Gastrocnemius medialis (tissue), 4 donors: Measurements from ENCODE around the gene CELSR2. TPM values are rescaled to one million over a fixed set of nuclear protein-coding genes. Genes with fewer than 3 reads are reported as not detected.

Source experiments
- ATAC-seq, 2 donors: fragments of 150-250 bp; one replicate each; pipeline ENCODE4 v1.9.1; 2016
- DNase-seq, 2 donors: peaks; one replicate each; pipeline ENCODE4 v3.0.0-alpha.2; 2019
- H3K27ac ChIP-seq, 4 donors: fragments of 200-600 bp; sonication (generic); 1 replicate in 1 of 4; 2 replicates in 3 of 4; pipeline ENCODE4 v1.5.1; 2016 to 2018; ENCODE audit warnings: mild to moderate bottlenecking in 2 of 4, moderate library complexity in 1 of 4
- H3K27me3 ChIP-seq, 3 donors: fragments of 200-600 bp; sonication (generic) in 2 of 3; 1 replicate in 1 of 3; 2 replicates in 2 of 3; pipeline versions ENCODE4 v1.5.1 to v1.6.0; 2016 to 2019; ENCODE audit warnings: mild to moderate bottlenecking in 1 of 3, moderate library complexity in 1 of 3
- H3K36me3 ChIP-seq, 2 donors: fragments of 200-600 bp; sonication (generic) in 1 of 2; one replicate each; pipeline ENCODE4 v1.5.1; 2017 to 2018
- H3K4me1 ChIP-seq, 2 donors: fragments of 200-600 bp; sonication (generic) in 1 of 2; one replicate each; pipeline ENCODE4 v1.5.1; 2016 to 2017; ENCODE audit warnings: mild to moderate bottlenecking in 2 of 2
- H3K4me3 ChIP-seq, 4 donors: fragments of 200-600 bp; sonication (generic) in 3 of 4; 1 replicate in 1 of 4; 2 replicates in 3 of 4; pipeline ENCODE4 v1.5.1; 2016 to 2019; ENCODE audit warnings: mild to moderate bottlenecking in 2 of 4
- H3K9me3 ChIP-seq, 3 donors: fragments of 200-600 bp; sonication (generic) in 2 of 3; 1 replicate in 1 of 3; 2 replicates in 2 of 3; pipeline ENCODE4 v1.5.1; 2016 to 2019
- POLR2A ChIP-seq, 2 donors: fragments of 450-650 bp; IDR thresholded peaks; one replicate each; pipeline ENCODE4 v1.6.1; 2017; ENCODE audit warnings: antibody characterized with exemption in 2 of 2, mild to moderate bottlenecking in 2 of 2, moderate library complexity in 2 of 2
- in situ Hi-C, 4 donors: fragments of 200-750 bp; cut with MboI; loops; one replicate each; pipeline versions ENCODE4 v1.15.0 to v1.8.0; 2017; ENCODE audit warnings: low sequenced_read_pairs in 4 of 4
- intact Hi-C: fragments of 100-400 bp; cut with DNase I; formaldehyde crosslinking; loops from one replicate; pipeline ENCODE4 v1.15.1; 2023; ENCODE audit warnings: low total_unique reads
- total RNA-seq, 4 donors: library from RNA; depleted of rRNA; stranded (reverse); fragments of >200 nt; gene quantifications; one replicate each; pipeline versions ENCODE4 v1.1.0 to v1.2.3, GENCODE V29; 2016
- TF ChIP-seq, protein P1 (sequence below), 5 experiments: fragments of 450-650 bp in 3 of 5; fragments of 200-600 bp in 2 of 5; sonication (generic) in 2 of 5; IDR thresholded peaks in 4 of 5; conservative IDR thresholded peaks in 1 of 5; 1 replicate in 4 of 5; 2 replicates in 1 of 5; pipeline ENCODE4 v1.5.1; 2016 to 2019; ENCODE audit warnings: antibody characterized with exemption in 5 of 5, mild to moderate bottlenecking in 3 of 5, moderate library complexity in 3 of 5

The CELSR2 gene
- total RNA-seq, 4 donors from 2014 or later = 5.8 to 12.5 (median 7.9) TPM

GRCh38 chr1:109225711-109226445 is 23.5 kb upstream of the CELSR2 start:
- Histone ChIP-seq H3K27ac (no peak overlapping the region), H3K4me1 (no peaks in the 10 kb centered on the region), H3K4me3 (no peak overlapping the region), H3K9me3 (no peaks in the 10 kb centered on the region), H3K36me3 (peaks cover 0 to 49% of the 10 kb centered on the region in 2 donors), H3K27me3 (no peaks in the 10 kb centered on the region)
- intact Hi-C loops = no loop called here
- ATAC-seq = no peak
- no peak for DNase-seq
- in situ Hi-C loops = no loop called here
- TF ChIP-seq, protein P1, sequence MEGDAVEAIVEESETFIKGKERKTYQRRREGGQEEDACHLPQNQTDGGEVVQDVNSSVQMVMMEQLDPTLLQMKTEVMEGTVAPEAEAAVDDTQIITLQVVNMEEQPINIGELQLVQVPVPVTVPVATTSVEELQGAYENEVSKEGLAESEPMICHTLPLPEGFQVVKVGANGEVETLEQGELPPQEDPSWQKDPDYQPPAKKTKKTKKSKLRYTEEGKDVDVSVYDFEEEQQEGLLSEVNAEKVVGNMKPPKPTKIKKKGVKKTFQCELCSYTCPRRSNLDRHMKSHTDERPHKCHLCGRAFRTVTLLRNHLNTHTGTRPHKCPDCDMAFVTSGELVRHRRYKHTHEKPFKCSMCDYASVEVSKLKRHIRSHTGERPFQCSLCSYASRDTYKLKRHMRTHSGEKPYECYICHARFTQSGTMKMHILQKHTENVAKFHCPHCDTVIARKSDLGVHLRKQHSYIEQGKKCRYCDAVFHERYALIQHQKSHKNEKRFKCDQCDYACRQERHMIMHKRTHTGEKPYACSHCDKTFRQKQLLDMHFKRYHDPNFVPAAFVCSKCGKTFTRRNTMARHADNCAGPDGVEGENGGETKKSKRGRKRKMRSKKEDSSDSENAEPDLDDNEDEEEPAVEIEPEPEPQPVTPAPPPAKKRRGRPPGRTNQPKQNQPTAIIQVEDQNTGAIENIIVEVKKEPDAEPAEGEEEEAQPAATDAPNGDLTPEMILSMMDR (IDR thresholded peaks at IDR 0.05 in 4 of 5, conservative IDR thresholded peaks at IDR 0.05 in 1 of 5) = no peak
- TF ChIP-seq POLR2A (IDR thresholded peaks at IDR 0.05) = no peak

DNA sequence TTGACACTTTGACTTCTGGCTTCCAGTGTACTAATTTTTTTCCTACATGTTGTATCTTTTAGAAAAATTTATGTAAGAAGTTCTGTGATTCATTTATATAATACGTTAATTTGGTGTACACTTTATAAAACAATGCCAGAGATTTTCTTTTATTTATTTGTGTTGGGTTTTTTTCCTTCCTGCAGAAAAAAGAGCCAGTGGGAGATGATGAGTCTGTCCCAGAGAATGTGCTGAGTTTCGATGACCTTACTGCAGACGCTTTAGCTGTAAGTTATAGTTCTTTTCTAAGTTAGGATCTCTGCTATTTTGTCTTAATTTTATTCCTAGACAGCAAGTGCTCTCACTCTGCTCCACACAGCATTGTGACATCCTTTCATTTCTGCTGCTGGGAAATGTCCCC is 21.2 kb upstream of the CELSR2 start:
- ATAC-seq = no peak
- H3K36me3 ChIP-seq = peaks cover 0 to 72% of the 10 kb centered on the region in 2 donors
- no peaks in the 10 kb centered on the region for H3K27me3 ChIP-seq
- no peak overlapping the region for H3K27ac ChIP-seq
- in situ Hi-C loops (no loop called here), intact Hi-C loops (no loop called here)
- no peak overlapping the region for H3K4me3 ChIP-seq
- no peaks in the 10 kb centered on the region for H3K9me3 ChIP-seq
- TF ChIP-seq POLR2A (IDR thresholded peaks at IDR 0.05) = no peak
- TF ChIP-seq, protein P1 (IDR thresholded peaks at IDR 0.05 in 4 of 5, conservative IDR thresholded peaks at IDR 0.05 in 1 of 5) = no peak
- H3K4me1 ChIP-seq = no peaks in the 10 kb centered on the region
- DNase-seq = no peak

- no peak for DNase-seq
- TF ChIP-seq, protein P1 (IDR thresholded peaks at IDR 0.05 in 4 of 5, conservative IDR thresholded peaks at IDR 0.05 in 1 of 5) = no peak
- TF ChIP-seq POLR2A (IDR thresholded peaks at IDR 0.05) = no peak
- in situ Hi-C loops (no loop called here), intact Hi-C loops (no loop called here)
- Histone ChIP-seq H3K4me1 (no peaks in the 10 kb centered on the region), H3K27me3 (no peaks in the 10 kb centered on the region), H3K27ac (no peak overlapping the region), H3K36me3 (peaks cover 0 to 74% of the 10 kb centered on the region in 2 donors), H3K4me3 (no peak overlapping the region), H3K9me3 (no peaks in the 10 kb centered on the region)
- no peak for ATAC-seq
Observed at GRCh38 chr1:109229531-109230127, 19.7 kb upstream of the CELSR2 start.

- Histone ChIP-seq H3K4me3 (no peak overlapping the region), H3K27me3 (no peaks in the 10 kb centered on the region), H3K4me1 (no peaks in the 10 kb centered on the region), H3K36me3 (peaks cover 0 to 81% of the 10 kb centered on the region in 2 donors), H3K9me3 (no peaks in the 10 kb centered on the region), H3K27ac (no peak overlapping the region)
- ATAC-seq (no peak), DNase-seq (no peak)
- in situ Hi-C loops (no loop called here), intact Hi-C loops (no loop called here)
- TF ChIP-seq, protein P1 (IDR thresholded peaks at IDR 0.05 in 4 of 5, conservative IDR thresholded peaks at IDR 0.05 in 1 of 5) = no peak
- no peak for TF ChIP-seq POLR2A (IDR thresholded peaks at IDR 0.05)
Observed at GRCh38 chr1:109231066-109231465, 18.3 kb upstream of the CELSR2 start.
